GM21390 (cell line): Measurements from ENCODE around the gene SERPINA3.
"Not testable (repeated sequence)": the region's sequence is repeated elsewhere in the genome, so short reads cannot be mapped to it uniquely, and the experiment has no call there.

ENCODE experiments used
- ATAC-seq: cut with Tn5 transposase; IDR thresholded peaks from one replicate; pipeline ENCODE4 v1.9.1; 2021; ENCODE audit not compliant: unreplicated experiment

SERPINA3 gene

GRCh38 chr14:94612174-94612573 is at the start of gene SERPINA3:
SERPINA3 (plus strand) TSS chr14:94612391; CDS start chr14:94614442, 2,051 bp downstream.
- no peak for ATAC-seq

GRCh38 chr14:94562941-94563883 is 49.0 kb upstream of the SERPINA3 start:
- ATAC-seq, result no peak

DNA sequence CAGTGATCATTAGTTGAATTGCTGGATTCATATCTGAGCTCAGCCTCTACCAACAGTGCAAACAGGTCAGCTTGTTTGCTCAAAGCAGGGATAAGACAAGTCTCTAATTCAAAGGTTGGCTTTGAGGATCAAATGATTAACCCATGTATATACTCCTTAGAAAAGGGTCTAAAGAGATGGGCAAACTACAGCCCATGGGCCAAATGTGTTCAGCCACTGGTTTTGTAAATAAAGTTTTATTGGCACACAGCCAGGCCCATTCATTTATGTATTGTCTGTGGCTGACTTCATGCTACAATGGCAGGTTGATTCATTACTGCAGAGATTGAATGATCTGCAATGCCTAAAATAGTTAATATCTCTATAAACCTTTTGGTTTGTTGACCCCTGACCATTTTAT is 47.8 kb upstream of the SERPINA3 start:
- ATAC-seq, result no peak

DNA sequence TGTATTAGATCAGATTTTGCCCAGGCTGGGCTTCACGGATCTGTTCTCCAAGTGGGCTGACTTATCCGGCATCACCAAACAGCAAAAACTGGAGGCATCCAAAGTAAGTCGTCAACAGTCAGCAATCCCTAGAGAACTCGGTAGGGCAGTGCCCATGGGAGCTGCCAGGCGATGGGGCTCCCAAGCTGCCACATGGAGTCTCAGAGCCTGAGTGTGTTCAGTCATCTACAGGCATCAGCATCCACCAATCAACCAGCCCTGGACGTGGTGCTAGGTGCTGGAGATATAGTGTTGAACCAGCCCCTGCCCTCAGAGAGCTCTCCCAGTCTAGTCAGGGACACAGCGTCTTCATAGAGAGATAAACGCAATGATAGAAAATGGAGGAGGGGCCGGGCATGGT is 44.0 kb upstream of the SERPINA3 start:
- no peak for ATAC-seq

DNA sequence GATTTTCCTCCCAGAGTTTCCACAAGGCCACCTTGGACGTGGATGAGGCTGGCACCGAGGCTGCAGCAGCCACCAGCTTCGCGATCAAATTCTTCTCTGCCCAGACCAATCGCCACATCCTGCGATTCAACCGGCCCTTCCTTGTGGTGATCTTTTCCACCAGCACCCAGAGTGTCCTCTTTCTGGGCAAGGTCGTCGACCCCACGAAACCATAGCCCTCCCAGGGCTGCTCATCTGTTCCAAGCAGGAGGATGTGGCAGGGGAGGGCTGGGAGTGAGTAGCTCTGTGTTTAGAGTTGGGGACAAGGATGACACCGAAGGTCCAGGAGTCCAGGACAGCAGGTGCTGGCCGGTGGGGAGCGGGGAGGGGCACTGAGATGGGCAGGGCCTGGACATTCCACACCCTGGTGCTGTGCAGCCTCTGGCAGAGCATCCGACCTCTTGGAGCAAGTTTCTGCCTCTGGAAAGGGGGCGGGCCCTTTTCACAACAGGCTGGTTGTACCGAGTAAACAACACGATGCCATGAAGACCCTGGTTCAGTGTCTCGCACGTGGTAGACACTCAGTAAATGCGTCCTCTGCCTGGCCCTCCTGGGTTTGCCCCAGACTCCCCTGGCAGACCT is 42.7 kb upstream of the SERPINA3 start:
- no peak for ATAC-seq

DNA sequence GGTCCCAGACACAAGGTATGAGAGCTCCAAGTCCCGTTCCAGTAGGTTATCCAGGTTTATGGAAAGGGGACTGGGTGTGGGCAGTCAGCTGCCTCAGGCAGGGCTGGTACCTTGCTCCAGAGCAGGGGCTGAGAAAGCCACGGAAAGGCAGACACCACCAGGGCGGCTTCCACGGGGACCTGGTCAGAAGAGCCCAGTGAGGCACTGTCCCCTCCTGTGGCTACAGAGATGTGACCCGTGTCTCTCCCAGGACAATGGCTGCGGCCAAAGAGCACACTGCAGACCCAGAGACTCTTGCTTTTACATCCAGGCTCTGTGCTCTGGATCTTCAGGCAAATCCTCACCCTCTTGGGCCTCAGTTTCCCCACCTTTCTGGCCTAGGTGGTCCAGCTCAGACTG is 42.2 kb upstream of the SERPINA3 start:
- no peak for ATAC-seq

GRCh38 chr14:94570440-94570839 is 41.8 kb upstream of the SERPINA3 start:
- ATAC-seq, result no peak

- ATAC-seq, result no peak
These were observed 40.8 kb upstream of the SERPINA3 start for GRCh38 chr14:94571395-94571794.

DNA sequence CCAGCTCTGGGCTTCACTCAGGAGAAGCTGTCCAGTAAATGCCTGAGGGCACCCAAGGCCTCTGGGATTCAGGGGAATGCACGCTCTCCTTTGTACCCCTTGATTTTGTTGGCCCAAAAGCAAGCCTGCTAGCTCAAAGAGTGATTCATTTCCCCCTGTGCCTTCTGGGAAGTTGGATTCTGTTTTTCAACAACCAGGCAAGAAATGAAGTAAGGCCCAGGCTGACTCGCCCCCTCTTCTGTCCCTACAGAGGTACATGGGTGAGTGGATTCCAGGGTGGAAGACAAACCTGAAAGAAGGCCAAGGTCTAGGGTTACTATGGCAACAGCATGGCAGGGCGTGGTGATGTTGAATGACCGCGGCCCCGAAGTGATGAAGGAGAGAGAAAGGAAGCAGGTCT is 40.2 kb upstream of the SERPINA3 start:
- no peak for ATAC-seq

GRCh38 chr14:94572637-94573303 is 39.4 kb upstream of the SERPINA3 start:
- no peak for ATAC-seq

DNA sequence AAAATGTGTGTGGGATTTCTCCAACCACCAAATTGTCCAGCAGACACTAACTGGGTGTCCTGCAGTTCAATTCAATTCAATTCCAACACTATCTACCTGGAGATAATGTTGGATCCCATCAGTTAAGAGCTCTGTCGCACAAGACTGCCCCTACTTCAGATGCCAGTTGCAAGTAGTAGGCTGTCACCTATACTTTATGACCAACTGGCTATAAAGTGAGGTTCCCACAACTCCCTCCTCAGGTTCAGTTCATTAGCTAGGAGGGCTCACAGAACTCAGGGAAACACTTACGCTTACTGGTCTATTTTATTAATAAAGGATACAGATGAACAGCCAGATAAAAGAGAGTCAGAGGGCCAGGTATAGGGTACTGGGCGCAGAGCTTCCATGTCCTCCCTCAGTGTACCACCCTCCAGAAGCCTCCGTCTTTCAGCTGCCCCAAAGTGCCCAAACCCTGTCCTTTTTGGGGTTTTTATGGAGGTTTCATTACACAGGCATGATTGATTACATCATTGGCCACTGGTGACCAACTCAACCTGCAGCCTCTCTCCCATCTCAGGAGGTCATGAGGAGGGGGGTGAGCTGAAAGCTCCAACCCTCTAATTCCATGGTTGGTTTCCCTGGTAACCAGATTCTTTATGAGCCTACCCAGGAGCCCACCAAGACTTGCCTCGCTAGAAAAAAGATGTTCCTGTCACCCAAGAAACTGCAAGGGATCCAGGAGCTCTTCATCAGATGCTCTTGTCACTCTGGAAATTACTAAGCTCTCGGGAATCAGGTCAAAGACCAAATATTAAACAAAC is 38.5 kb upstream of the SERPINA3 start:
- ATAC-seq, result no peak

DNA sequence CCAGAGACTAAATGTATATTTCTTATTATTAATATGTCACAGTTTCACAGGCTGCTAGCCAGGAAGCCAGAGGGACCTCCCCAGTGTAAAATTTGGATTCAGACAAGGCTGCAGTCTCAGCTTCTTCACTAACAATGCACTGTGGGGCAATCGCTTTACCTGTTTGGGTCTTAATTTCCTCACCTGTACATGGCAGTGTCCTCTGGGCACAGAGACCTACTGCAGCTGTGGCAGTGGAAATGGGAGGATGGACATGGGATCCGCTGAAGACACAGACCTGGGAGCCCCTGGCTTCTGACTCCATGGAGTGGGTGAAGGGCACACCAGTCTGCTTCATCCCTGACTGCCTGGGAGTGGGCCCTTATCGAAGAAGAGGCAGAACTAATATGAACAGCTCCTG is 37.9 kb upstream of the SERPINA3 start:
- no peak for ATAC-seq

DNA sequence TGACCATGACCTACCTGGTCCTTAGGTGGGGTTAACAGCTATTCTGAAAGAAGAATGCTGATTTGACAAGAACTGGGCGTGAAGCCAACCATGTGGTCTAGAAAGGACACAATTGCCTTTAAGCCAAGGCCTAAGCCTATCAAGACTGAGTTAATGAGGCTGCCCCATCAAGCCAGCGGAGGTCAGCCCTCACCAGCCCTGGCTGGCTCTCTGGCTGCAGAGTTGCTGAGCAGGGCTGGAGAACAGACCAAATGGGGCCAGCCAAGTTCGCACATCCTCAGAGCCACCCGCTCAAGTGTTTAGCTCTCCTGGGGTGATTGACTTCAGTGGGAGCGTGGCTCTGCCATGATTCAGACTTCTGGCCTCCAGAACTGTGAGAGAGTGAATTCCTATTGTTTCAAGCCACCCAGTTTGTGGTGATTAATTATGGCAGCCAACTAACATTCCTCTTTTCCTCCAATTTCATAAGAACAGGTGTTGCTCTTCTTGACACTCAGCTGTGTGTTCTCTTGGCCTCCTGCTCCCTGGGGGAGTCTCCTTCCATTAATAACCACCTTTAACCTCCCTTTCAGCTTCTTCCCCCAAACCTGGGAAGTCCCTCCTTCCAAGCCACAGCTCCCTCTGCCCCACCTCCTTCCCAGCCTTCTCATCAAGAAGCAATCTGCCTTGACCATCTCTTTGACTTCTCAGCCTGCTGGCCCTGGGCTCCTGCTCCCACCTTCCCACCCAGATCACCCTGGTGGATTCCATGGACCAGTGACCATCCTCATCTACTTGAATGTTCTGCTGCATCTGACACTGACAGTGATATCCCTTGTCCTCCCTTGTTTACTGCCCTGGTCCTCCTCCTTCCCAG is 36.2 kb upstream of the SERPINA3 start:
- ATAC-seq, result no peak

- not testable (repeated sequence) for ATAC-seq
These were observed 34.7 kb upstream of the SERPINA3 start for GRCh38 chr14:94577472-94577871.

GRCh38 chr14:94578712-94579111 is 33.5 kb upstream of the SERPINA3 start:
- no peak for ATAC-seq

DNA sequence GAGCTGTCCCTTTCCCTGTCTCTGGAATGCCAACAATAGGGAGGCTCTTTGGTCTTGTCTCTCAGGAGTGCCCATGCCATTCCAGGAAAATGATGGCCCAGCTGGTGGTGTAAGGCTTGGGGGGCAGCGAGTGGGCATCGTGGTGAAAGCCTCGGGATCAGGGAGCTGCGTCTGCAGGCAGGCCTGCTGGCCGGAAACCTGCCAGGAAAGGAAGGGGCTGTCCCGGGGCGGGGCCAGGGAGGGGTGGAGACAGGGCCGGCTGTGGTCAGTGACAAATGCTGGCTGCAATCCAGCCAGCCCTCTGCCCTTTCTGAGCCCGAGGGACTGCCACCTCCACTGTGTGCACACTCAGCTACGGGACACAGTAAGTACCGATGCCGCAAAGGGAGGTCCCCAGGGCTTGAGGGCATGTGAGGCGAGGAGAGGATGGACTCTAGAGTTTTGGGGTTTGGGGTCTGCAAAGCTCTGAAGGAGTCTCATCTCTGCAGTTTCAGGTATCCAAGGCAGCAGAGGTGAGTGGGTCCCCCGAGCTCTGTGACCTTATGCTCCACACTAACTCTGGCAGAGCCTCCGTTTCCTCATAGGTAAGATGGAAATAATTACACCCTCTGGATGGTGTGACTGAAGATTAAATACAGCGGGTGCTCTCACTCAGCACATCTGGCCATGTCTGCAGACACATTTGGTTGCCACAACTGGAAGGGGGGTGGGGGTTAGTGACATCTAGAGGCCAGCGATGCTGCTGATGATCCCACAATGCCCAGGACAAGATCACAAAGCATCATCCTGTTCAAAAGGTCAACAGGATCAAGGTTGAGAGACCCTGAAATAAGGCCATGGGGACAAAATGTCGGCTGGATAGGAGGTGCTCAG is 30.8 kb upstream of the SERPINA3 start, which contains the start of gene SERPINA5:
Gene SERPINA5 (plus strand): TSS at position 300 of the 873 bp plus-strand sequence. CDS start 5,937 bp downstream, outside the sequence.
- ATAC-seq, result no peak

DNA sequence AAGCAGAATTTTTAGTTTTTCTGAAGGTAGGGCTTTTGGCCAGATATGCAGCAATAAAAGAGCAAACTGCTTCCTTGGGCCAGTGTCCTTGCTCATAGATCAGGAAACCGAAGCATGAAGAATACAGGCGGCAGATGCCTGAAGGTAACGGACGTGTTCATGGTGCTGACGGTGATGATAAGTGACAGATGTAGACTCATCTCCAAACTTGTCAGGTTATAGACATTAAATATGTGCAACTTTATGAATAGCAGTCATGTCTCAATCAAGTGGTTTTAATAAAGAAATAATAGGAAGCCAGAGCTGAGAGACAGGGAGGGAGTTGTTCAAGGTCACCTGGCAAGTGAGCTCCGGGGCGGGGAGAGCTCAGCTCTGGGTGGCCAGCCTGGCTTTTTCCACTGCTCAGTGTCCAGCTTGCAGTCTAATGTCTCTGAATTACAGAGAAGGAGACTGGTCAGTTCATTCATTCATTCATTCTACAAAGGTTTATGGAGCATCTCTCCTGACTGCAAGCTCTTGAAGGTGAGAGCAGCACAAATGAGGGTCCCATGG is 29.9 kb upstream of the SERPINA3 start:
- ATAC-seq, result no peak

- ATAC-seq, result no peak
These were observed 29.3 kb upstream of the SERPINA3 start for GRCh38 chr14:94582851-94583250.

DNA sequence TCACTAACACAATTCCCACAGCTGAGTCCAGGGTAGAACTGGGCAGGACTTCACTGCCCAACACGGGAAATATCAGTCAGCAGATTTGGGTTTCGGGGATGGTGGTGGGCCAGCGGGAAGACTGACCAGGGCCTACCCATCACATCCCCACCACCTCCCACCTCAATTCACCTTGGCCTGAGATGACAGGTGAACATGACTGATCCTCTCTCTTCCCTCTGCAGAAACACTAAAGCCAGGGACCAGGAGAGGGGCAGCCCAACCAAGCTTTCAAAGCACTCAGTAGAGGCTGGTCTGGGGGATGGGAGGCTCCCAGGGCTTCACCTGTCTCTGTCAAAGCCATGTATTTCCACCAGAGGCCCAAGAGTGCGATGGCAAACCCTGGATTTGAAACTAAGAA is 28.6 kb upstream of the SERPINA3 start:
- ATAC-seq, result no peak
